ENCODE data around the gene MRPL45.

GRCh38 chr17:38357486-38358123 lies 60.6 kb downstream of the MRPL45 start:
- TF ChIP-seq EZH2 (IDR thresholded peaks at IDR 0.05; ENCODE audit: borderline replicate concordance, insufficient read depth, low read depth, low read length, poor library complexity, severe bottlenecking) (no peak), CTCF (IDR thresholded peaks at IDR 0.05) (no peak)

All from B cell (primary cell).